Umbilical cord (tissue), 2 donors: ENCODE measurements around the gene SLC1A4. TPM values are rescaled to one million over a fixed set of nuclear protein-coding genes. Genes with fewer than 3 reads are reported as not detected.

Experiments
- DNase-seq: peaks from one replicate; pipeline ENCODE4 v3.0.0-alpha.2; 2015; ENCODE audit warnings: low spot score
- total RNA-seq: library from RNA; depleted of rRNA; stranded (reverse); fragments of >200 nt; gene quantifications from one replicate; pipeline ENCODE4 v1.2.3, GENCODE V29; 2014; ENCODE audit warnings: low replicate concordance; ENCODE audit not compliant: insufficient read depth

Gene SLC1A4
- total RNA-seq, 1 donor from 2014 or later, result 16.1 TPM

DNA sequence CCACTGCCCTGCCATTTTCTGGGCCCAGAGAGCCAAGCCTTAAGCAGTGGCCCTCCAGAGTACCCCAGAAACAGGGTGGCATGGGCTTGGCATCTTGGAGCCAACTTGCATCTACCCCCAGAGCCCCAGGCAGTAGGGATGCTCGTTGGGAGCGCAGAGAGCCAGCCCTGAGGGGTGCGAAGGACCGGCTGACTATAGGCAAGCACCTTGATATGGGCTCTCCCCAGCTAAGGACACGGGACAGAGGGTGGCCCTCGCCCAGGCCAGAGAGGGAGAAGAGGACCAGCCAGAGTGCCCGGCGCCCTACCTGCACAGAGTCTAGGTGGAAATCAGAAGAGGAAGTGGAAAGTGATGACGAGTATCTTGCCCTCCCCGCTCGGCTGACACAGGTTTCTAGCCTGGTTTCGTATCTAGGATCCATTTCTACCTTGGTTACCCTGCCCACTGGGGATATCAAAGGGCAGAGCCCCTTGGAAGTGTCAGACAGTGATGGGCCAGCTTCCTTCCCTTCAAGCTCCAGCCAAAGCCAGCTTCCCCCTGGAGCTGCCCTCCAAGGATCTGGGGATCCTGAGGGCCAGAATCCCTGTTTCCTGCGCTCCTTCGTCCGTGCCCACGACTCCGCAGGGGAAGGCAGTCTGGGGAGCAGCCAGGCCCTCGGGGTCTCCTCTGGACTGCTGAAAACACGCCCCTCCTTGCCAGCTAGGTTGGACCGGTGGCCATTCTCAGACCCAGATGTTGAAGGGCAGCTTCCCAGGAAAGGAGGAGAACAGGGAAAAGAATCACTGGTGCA, 83.2 kb downstream of the SLC1A4 start:
- no peak for DNase-seq

Other genes starting within 250 kb of the SLC1A4 start
- gene CEP68, start 67.0 kb downstream of the SLC1A4 start, total RNA-seq, result 20.9 TPM
- 80.2 TPM for gene RAB1A, start 140.7 kb downstream of the SLC1A4 start, total RNA-seq
- gene ACTR2, start 238.4 kb downstream of the SLC1A4 start, total RNA-seq, result 71.3 TPM